RPMI8226 (cell line): Measurements from ENCODE around the gene TANGO2.

Experiments used
- DNase-seq: peaks from one replicate; pipeline ENCODE4 v3.0.0-alpha.2; 2015

Gene TANGO2

GRCh38 chr22:20013382-20013871 lies 7.5 kb upstream of the TANGO2 start:
- DNase-seq = no peak

GRCh38 chr22:20014526-20015186 lies 6.3 kb upstream of the TANGO2 start:
- no peak for DNase-seq

- no peak for DNase-seq
Observed at GRCh38 chr22:20015187-20015625, 5.7 kb upstream of the TANGO2 start.

DNA sequence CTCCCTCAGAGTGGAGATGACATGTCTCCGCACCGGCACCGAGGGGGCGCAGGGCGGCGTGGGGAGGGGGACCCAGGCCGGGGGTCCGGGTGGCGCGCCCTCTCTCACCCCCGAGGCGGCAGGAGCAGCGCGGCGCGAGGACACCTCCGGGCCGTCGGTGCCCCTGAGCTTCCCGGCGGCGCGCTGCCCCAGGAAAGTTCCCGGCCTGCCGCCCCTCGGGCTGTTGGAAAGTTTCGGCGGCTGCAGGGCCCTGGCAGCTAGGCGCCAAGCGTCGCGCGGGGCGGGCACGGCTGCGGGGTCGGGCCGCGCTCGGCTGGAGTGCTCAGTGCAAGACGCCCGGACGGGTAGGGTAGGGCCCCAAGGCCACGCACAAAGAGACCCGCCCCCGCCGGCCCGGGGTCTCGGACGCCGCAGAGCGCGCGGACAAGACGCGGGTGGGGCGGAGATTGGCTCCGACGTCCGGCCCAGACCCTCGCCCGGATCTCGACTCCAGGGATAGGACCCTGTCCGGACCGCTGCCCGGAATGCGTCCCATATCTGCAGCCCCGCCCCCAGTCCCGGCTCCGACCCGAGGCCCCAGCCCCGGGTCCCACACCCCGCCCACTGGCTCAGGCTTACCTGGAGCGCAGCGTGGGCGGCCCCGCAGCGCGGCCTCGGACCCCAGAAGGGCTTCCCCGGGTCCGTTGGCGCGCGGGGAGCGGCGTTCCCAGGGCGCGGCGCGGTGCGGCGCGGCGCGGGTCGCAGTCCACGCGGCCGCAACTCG lies 4.8 kb upstream of the TANGO2 start:
- no peak for DNase-seq

GRCh38 chr22:20016734-20017621 lies 3.9 kb upstream of the TANGO2 start, which contains the start of gene ARVCF:
ARVCF (minus strand) TSS chr22:20016823; CDS start chr22:19990794, 26,029 bp downstream.
- DNase-seq = peak; percentile 80

GRCh38 chr22:20017622-20017958 lies 3.3 kb upstream of the TANGO2 start:
- DNase-seq = no peak

- DNase-seq = no peak
Observed at GRCh38 chr22:20018001-20018400, 2.9 kb upstream of the TANGO2 start.

DNA sequence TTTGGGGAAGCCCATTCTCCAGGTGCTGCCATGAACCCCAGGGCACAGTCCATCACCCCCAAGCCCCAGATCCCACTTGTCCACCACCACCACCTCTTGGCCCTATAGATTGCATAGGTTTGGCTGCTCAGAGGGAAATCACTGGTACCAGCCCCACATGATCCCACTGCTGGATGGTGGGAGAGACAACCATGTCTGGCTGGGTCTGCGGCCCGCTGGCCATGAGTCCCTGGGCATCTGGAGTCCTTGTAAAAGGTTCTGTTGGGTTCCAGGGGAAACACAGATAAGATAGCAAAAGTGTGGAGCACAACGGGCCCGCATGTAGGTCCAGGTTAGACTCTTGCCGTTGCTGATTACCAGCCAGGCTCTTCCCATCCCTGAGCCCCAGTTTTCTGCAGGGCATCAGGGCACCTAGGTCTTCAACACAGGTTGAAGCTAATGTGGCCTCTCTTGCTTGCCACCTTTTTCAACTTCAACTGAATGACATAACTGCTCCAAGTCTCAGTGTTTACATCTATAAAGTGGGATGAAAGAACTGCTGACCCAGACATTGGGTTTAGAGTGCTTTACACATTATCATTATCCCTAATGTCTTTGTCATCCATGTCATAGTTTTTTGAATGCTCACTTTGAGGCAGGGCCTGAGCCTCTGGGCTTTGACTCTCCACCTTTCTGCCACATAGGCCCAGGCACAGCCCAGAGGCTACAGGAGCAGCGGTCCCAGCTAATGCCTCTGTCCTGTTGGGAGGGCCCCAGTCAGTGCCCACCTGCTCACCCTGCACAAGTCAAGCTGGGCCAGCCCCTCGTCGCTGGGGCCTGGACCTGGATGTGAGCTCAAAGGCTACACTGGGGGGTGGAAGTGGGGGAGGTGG lies 1.0 kb upstream of the TANGO2 start:
- no peak for DNase-seq

GRCh38 chr22:20021196-20022181 lies 579 bp downstream of the TANGO2 start:
- no peak for DNase-seq

DNA sequence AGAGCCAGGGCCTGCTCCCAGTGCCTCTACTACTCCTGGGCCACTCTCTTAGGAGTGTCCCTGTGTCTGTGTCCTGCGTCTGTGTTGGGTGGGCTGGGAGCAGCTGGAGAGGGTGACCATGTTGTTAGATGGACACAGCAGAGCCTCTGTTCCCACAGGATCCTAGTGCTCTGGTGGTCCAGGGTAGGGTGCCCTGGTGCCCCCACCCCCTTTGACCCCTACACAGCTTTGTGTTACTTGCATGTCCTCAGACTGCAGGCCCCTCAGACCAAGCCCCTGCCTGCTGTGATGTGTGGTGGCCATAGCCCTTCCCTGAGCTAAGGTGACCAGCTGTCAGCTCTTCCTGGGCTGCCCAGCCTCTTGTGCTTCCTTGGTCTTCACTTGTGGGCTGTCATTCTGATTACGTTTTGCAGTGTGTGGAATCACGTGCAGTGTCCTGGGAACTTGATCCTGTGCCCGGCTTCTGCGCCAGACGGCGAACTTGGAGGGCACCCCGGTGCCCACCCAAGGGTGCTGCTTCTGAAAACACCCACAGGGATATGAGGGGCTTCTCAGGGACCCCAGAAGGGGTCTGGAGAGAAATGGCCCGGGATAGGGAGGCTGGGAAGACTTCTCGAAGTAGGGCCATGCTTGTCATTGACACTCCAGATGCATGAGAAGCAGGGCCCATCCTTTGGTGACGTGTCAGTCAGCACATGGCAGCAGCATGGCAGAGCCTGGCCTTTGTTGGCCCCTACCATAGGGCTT lies 1.5 kb downstream of the TANGO2 start:
- DNase-seq = no peak

- DNase-seq = no peak
Observed at GRCh38 chr22:20022978-20023613, 2.2 kb downstream of the TANGO2 start.

GRCh38 chr22:20024225-20024624 lies 3.3 kb downstream of the TANGO2 start:
- DNase-seq = no peak

DNA sequence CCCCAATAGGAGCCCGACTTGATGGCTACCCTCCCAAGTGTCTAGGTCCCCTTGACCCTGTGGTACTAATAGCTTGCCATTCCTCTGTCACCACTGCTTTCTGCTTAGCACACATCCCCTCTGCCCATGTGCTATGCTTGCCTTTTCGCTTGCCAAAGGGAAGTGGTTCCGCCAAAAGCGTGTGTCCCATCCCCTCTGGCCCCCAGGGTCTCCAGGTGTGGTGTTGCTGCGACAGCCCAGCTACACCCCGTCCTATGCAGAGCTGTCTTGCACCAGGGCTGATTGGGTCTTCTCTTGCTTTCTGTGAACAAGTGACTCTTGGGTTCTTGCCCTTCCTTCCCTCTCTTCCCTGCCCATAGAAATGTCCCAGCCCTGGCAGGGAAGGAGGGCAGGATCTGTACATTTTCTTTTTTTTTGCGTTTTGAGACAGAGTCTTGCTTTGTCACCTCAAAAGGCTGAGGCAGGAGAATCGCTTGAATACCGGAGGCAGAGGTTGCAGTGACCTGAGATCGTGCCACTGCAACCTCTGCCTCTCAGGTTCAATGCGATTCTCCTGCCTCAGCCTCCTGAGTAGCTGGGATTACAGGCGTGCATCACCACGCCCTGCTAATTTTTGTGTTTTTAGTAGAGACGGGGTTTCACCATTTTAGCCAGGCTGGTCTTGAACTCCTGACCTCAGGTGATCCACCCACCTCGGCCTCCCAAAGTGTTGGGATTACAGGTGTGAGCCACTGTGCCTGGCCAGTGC lies 3.9 kb downstream of the TANGO2 start:
- no peak for DNase-seq

- DNase-seq = no peak
Observed at GRCh38 chr22:20025401-20026203, 4.7 kb downstream of the TANGO2 start.

GRCh38 chr22:20026204-20026908 lies 5.4 kb downstream of the TANGO2 start:
- DNase-seq = no peak

DNA sequence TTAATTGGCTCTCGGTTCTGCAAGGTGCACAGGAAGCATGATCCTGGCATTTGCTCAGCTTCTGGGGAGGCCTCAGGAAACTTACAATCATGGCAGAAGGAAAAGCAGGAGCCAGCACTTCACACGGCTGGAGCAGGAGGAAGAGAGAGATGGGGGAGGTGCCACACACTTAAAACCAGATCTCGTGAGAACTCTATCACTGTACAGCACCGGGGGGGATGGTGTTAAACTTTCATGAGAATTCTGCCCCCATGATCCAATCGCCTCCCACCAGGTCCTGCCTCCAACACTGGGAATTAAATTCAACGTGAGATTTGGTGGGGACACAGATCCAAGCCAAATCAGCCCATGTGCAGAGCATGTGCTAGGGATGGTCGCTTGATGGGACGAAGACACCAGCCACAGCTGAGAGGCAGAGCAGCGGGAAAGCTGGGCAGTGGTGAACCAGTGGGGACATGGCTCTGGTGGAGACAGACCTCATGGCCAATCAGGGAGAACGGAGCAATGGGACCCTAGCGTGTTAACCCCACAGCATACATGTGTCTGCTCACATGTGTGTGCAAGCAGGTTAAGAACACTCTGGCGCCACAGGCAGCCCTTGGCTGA lies 6.2 kb downstream of the TANGO2 start:
- no peak for DNase-seq
